ENCODE data around the gene F5. TPM values are rescaled to one million over a fixed set of nuclear protein-coding genes. Genes with fewer than 3 reads are reported as not detected.
"Not testable (repeated sequence)": the region's sequence is repeated elsewhere in the genome, so short reads cannot be mapped to it uniquely, and the experiment has no call there.

The F5 gene
- total RNA-seq, 3 donors from 2014 or later: 69.1 to 151 (median 149) TPM

- Mint-ChIP-seq H3K9me3 (no peaks in the 10 kb centered on the region), H3K4me3 (no peak overlapping the region), H3K36me3 (ENCODE audit: insufficient read depth) (peaks cover 67% of the 10 kb centered on the region), H3K4me1 (ENCODE audit: low read depth) (no peaks in the 10 kb centered on the region), H3K27me3 (ENCODE audit: low read depth) (no peaks in the 10 kb centered on the region)
- ATAC-seq (no peak), DNase-seq (no peak)
Measured at GRCh38 chr1:169517558-169518186, 68.6 kb downstream of the F5 start.

DNA sequence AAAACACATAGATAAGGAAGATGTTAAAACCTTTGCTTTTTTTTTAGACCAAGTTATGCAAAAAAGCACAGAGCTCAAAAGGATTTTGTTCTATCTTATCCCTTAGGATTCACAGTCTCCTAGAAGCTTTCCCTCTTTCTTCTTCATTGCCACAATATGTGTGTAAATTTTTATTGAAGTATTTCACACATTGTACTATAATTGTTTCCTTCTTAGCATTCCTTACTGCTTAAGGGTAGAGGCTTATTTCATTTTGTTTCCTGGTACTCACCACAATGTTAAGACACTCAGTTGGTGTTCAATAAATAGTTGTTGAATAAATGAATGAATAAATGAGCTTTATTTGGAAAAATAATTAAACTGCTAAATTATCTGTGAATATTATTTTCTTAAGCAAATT lies 70.6 kb downstream of the F5 start:
- no peak for ATAC-seq
- Mint-ChIP-seq H3K9me3 (no peaks in the 10 kb centered on the region), H3K27me3 (ENCODE audit: low read depth) (no peaks in the 10 kb centered on the region), H3K4me1 (ENCODE audit: low read depth) (peaks cover 5% of the 10 kb centered on the region), H3K36me3 (ENCODE audit: insufficient read depth) (peaks cover 63% of the 10 kb centered on the region), H3K4me3 (no peak overlapping the region)
- no peak for DNase-seq

DNA sequence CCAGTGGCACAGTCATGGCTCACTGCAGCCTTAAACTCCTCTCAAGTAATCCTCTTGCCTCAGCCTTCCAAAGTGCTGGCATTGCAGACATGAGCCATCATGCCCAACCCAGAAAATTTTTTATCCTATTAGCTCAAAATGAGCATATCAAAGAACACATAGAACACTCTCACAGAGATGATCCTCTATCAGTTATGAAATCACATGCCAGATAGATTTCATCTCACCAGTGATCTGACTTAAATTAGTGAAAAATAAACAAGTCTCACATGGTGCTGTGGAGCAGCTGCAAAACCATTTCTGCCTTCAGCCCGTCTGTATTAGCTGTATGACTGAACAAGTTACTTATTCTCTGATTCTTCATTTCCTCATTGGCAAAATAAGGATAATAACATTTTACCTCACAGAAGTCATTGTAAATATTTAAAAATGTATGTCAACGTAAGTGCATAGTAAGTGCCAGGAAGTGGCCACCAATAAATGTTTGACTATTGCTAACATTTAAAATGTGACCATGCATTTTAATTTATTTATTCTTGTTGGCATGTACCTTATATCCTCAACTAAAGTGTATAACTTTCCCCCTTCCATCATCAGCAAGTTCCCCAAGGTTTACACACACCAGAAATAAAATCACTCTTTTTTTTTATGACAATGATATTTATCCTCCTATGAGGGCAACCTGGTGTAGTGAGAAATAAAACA lies 71.6 kb downstream of the F5 start:
- Mint-ChIP-seq H3K9me3 (no peaks in the 10 kb centered on the region), H3K27me3 (ENCODE audit: low read depth) (no peaks in the 10 kb centered on the region), H3K4me3 (no peak overlapping the region), H3K4me1 (ENCODE audit: low read depth) (peaks cover 6% of the 10 kb centered on the region), H3K36me3 (ENCODE audit: insufficient read depth) (peaks cover 56% of the 10 kb centered on the region)
- DNase-seq (no peak), ATAC-seq (no peak)

- peaks cover 17% of the 10 kb centered on the region for H3K4me1 Mint-ChIP-seq (ENCODE audit: low read depth)
- ATAC-seq: no peak
Measured at GRCh38 chr1:169513208-169513607, 73.1 kb downstream of the F5 start.

GRCh38 chr1:169511316-169512005 lies 74.8 kb downstream of the F5 start:
- peak; percentile 75 to 78 for ATAC-seq

More at GRCh38 chr1:169513208-169513607, 73.1 kb downstream of the F5 start:
- Mint-ChIP-seq H3K27me3 (ENCODE audit: low read depth) (no peaks in the 10 kb centered on the region), H3K36me3 (ENCODE audit: insufficient read depth) (peaks cover 45% of the 10 kb centered on the region), H3K9me3 (no peaks in the 10 kb centered on the region), H3K4me3 (no peak overlapping the region)
- no peak for DNase-seq

GRCh38 chr1:169510060-169510459 lies 76.2 kb downstream of the F5 start:
- Mint-ChIP-seq H3K4me3 (no peak overlapping the region), H3K4me1 (ENCODE audit: low read depth) (peaks cover 20% of the 10 kb centered on the region), H3K9me3 (no peaks in the 10 kb centered on the region), H3K27me3 (ENCODE audit: low read depth) (no peaks in the 10 kb centered on the region), H3K36me3 (ENCODE audit: insufficient read depth) (peaks cover 23% of the 10 kb centered on the region)
- DNase-seq (no peak), ATAC-seq (no peak)

More at GRCh38 chr1:169511316-169512005, 74.8 kb downstream of the F5 start:
- Mint-ChIP-seq H3K36me3 (ENCODE audit: insufficient read depth) (peaks cover 31% of the 10 kb centered on the region), H3K9me3 (no peaks in the 10 kb centered on the region), H3K27me3 (ENCODE audit: low read depth) (no peaks in the 10 kb centered on the region), H3K4me3 (no peak overlapping the region), H3K4me1 (ENCODE audit: low read depth) (peaks cover 20% of the 10 kb centered on the region)
- DNase-seq: no peak

DNA sequence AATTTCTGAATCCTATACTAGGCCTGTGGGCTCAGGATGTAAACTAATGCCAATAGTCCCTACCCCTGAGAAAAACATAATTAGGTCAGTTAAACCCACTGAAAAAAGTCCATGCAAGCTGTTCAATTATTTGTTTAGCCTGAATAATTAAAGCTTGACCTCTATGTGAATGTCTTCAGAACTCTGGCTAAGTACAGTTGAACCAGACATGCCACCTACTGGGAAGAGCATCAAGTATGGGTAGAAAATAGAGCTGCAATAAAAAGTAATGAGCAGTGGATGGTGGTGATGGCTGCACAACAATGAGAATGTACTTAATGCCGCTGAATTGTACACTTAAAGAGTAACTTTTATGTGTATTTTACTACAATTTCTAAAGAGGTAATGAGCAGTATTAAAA lies 76.9 kb downstream of the F5 start:
- Mint-ChIP-seq H3K27me3 (ENCODE audit: low read depth) (no peaks in the 10 kb centered on the region), H3K36me3 (ENCODE audit: insufficient read depth) (peaks cover 16% of the 10 kb centered on the region), H3K9me3 (no peaks in the 10 kb centered on the region), H3K4me3 (no peak overlapping the region), H3K4me1 (ENCODE audit: low read depth) (peaks cover 20% of the 10 kb centered on the region)
- ATAC-seq (no peak), DNase-seq (no peak)

GRCh38 chr1:169508432-169509338 lies 77.6 kb downstream of the F5 start:
- Mint-ChIP-seq H3K27me3 (ENCODE audit: low read depth) (no peaks in the 10 kb centered on the region), H3K4me3 (no peak overlapping the region), H3K4me1 (ENCODE audit: low read depth) (peaks cover 20% of the 10 kb centered on the region), H3K9me3 (no peaks in the 10 kb centered on the region), H3K36me3 (ENCODE audit: insufficient read depth) (peaks cover 14% of the 10 kb centered on the region)
- ATAC-seq (no peak), DNase-seq (no peak)

GRCh38 chr1:169507413-169507812 lies 78.9 kb downstream of the F5 start:
- Mint-ChIP-seq H3K9me3 (no peaks in the 10 kb centered on the region), H3K4me3 (no peak overlapping the region), H3K4me1 (ENCODE audit: low read depth) (peaks cover 20% of the 10 kb centered on the region), H3K36me3 (ENCODE audit: insufficient read depth) (peaks cover 9% of the 10 kb centered on the region), H3K27me3 (ENCODE audit: low read depth) (no peaks in the 10 kb centered on the region)
- no peak for ATAC-seq
- DNase-seq: no peak

- not testable (repeated sequence) for DNase-seq; H3K4me1 Mint-ChIP-seq (ENCODE audit: low read depth); H3K36me3 Mint-ChIP-seq (ENCODE audit: insufficient read depth); H3K9me3 Mint-ChIP-seq; H3K27me3 Mint-ChIP-seq (ENCODE audit: low read depth); ATAC-seq; H3K4me3 Mint-ChIP-seq
Measured at GRCh38 chr1:169503601-169504000, 82.7 kb downstream of the F5 start.

- peaks cover 2% of the 10 kb centered on the region for H3K36me3 Mint-ChIP-seq (ENCODE audit: insufficient read depth)
- DNase-seq: no peak
- peaks cover 5% of the 10 kb centered on the region for H3K9me3 Mint-ChIP-seq
- ATAC-seq: no peak
- H3K4me3 Mint-ChIP-seq: no peak overlapping the region
- H3K27me3 Mint-ChIP-seq (ENCODE audit: low read depth): no peaks in the 10 kb centered on the region
- H3K4me1 Mint-ChIP-seq (ENCODE audit: low read depth): peaks cover 2% of the 10 kb centered on the region
Measured at GRCh38 chr1:169499807-169500206, 86.5 kb downstream of the F5 start.

DNA sequence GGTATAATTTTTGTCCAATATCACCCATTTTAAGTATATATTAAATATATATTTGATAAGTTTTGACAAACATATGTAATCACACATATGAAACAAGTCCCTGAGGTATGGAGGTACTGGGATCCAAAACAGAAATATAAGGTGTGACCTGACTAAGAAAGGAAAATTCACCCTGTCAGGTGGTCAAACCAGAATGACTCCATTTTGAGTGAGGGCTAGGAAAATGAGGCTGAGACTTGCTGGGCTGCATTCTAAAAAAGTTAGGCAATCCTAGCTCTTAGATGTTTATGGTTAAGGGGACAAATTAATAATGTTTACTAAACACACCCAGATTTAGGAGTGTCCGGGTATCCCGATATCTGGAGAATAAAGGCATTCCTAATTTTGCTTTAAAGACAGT lies 89.0 kb downstream of the F5 start:
- no peak for DNase-seq
- Mint-ChIP-seq H3K4me3 (no peak overlapping the region), H3K27me3 (ENCODE audit: low read depth) (peaks cover 5% of the 10 kb centered on the region), H3K4me1 (ENCODE audit: low read depth) (peaks cover 8% of the 10 kb centered on the region), H3K36me3 (ENCODE audit: insufficient read depth) (no peaks in the 10 kb centered on the region), H3K9me3 (peaks cover 5% of the 10 kb centered on the region)
- no peak for ATAC-seq

DNA sequence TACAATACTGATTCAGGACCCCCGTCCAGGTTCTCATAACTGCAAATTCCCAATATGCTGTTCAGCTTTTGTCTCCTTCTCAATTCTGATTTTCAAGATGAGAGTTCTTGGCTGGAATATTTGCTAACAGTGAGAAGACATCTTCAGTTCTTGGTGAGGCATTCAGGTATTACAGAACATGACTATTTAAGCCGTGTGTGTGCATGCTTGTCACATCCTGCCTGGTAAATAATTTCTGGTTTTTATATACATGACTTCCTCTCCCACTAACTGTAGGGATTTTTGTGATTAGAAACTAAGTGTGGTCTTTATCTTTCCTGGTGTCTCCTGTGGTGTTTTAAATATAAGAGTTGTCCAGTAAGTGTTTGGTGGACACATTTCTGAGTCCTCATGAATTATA lies 90.4 kb downstream of the F5 start:
- H3K9me3 Mint-ChIP-seq: peaks cover 5% of the 10 kb centered on the region
- peaks cover 15% of the 10 kb centered on the region for H3K4me1 Mint-ChIP-seq (ENCODE audit: low read depth)
- H3K36me3 Mint-ChIP-seq (ENCODE audit: insufficient read depth): no peaks in the 10 kb centered on the region
- no peak overlapping the region for H3K4me3 Mint-ChIP-seq
- H3K27me3 Mint-ChIP-seq (ENCODE audit: low read depth): peaks cover 5% of the 10 kb centered on the region
- DNase-seq (no peak), ATAC-seq (no peak)

Data from activated T-cell treated with anti-CD3 and anti-CD28 coated beads, Interleukin-2, amount 50 U/mL, for 4 hours (primary cell).